Measurements from ENCODE around the gene PRKX.

- TF ChIP-seq GATA3 (IDR thresholded peaks at IDR 0.05; ENCODE audit: low read depth, low read length) (no peak), GATA2 (IDR thresholded peaks at IDR 0.05; ENCODE audit: low read depth, low read length) (no peak)
Observed at GRCh38 chrX:3563451-3563850, 150.0 kb downstream of the PRKX start.
